ENCODE results near the gene ENG.

- TF ChIP-seq EZH2 (IDR thresholded peaks at IDR 0.05; ENCODE audit: borderline replicate concordance, low read length) (no peak), CTCF (conservative IDR thresholded peaks at IDR 0.05 in 1 of 2, IDR thresholded peaks at IDR 0.05 in 1 of 2; ENCODE audit: extremely low read depth in 1 of 2, insufficient read depth in 1 of 2, low read depth in 1 of 2, low read length in 2 of 2) (no peak)
These were observed 38.4 kb upstream of the ENG start for GRCh38 chr9:127892831-127893230.
